ENCODE results near the gene GGA2.

DNA sequence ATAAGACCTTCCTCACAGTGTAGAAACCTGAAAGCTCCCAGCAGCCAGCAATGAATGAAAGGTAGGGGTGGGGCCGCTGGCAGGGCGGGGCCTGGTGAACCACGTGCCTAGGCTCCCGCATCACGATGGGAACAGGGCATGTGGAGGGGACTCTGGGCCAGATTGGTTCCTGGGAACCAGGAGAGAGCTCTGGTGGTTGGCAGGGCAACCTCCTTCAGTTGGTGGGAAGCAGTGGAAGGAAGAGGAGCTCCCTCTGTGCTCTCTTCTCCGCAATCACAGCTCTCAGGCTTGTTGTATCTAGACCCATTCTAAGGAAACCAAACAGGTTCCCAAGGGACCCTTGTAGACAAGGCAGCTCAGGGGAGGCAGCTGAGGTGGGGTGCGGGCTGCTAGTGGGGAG, 10.5 kb downstream of the GGA2 start:
- no peak for TF ChIP-seq ZNF221 (tag by site-specific recombination; IDR thresholded peaks at IDR 0.05; ENCODE audit: borderline replicate concordance)
- no peak for TF ChIP-seq ZNF311 (tag by site-specific recombination; IDR thresholded peaks at IDR 0.05; ENCODE audit: borderline replicate concordance)
- TF ChIP-seq ZNF174 (tag by site-specific recombination; IDR thresholded peaks at IDR 0.05), result no peak
- no peak for TF ChIP-seq YY1 (tag by site-specific recombination; IDR thresholded peaks at IDR 0.05)
- TF ChIP-seq, protein P1, sequence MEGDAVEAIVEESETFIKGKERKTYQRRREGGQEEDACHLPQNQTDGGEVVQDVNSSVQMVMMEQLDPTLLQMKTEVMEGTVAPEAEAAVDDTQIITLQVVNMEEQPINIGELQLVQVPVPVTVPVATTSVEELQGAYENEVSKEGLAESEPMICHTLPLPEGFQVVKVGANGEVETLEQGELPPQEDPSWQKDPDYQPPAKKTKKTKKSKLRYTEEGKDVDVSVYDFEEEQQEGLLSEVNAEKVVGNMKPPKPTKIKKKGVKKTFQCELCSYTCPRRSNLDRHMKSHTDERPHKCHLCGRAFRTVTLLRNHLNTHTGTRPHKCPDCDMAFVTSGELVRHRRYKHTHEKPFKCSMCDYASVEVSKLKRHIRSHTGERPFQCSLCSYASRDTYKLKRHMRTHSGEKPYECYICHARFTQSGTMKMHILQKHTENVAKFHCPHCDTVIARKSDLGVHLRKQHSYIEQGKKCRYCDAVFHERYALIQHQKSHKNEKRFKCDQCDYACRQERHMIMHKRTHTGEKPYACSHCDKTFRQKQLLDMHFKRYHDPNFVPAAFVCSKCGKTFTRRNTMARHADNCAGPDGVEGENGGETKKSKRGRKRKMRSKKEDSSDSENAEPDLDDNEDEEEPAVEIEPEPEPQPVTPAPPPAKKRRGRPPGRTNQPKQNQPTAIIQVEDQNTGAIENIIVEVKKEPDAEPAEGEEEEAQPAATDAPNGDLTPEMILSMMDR (tag by site-specific recombination; IDR thresholded peaks at IDR 0.05), result no peak
- TF ChIP-seq KLF10 (tag by site-specific recombination; IDR thresholded peaks at IDR 0.05), result no peak
- TF ChIP-seq, protein P2, sequence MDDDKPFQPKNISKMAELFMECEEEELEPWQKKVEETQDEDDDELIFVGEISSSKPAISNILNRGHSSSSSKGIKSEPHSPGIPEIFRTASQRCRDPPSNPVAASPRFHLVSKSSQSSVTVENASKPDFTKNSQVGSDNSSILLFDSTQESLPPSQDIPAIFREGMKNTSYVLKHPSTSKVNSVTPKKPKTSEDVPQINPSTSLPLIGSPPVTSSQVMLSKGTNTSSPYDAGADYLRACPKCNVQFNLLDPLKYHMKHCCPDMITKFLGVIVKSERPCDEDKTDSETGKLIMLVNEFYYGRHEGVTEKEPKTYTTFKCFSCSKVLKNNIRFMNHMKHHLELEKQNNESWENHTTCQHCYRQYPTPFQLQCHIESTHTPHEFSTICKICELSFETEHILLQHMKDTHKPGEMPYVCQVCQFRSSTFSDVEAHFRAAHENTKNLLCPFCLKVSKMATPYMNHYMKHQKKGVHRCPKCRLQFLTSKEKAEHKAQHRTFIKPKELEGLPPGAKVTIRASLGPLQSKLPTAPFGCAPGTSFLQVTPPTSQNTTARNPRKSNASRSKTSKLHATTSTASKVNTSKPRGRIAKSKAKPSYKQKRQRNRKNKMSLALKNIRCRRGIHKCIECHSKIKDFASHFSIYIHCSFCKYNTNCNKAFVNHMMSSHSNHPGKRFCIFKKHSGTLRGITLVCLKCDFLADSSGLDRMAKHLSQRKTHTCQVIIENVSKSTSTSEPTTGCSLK (tag by site-specific recombination; IDR thresholded peaks at IDR 0.05), result no peak
- TF ChIP-seq, protein P3, sequence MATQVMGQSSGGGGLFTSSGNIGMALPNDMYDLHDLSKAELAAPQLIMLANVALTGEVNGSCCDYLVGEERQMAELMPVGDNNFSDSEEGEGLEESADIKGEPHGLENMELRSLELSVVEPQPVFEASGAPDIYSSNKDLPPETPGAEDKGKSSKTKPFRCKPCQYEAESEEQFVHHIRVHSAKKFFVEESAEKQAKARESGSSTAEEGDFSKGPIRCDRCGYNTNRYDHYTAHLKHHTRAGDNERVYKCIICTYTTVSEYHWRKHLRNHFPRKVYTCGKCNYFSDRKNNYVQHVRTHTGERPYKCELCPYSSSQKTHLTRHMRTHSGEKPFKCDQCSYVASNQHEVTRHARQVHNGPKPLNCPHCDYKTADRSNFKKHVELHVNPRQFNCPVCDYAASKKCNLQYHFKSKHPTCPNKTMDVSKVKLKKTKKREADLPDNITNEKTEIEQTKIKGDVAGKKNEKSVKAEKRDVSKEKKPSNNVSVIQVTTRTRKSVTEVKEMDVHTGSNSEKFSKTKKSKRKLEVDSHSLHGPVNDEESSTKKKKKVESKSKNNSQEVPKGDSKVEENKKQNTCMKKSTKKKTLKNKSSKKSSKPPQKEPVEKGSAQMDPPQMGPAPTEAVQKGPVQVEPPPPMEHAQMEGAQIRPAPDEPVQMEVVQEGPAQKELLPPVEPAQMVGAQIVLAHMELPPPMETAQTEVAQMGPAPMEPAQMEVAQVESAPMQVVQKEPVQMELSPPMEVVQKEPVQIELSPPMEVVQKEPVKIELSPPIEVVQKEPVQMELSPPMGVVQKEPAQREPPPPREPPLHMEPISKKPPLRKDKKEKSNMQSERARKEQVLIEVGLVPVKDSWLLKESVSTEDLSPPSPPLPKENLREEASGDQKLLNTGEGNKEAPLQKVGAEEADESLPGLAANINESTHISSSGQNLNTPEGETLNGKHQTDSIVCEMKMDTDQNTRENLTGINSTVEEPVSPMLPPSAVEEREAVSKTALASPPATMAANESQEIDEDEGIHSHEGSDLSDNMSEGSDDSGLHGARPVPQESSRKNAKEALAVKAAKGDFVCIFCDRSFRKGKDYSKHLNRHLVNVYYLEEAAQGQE (tag by site-specific recombination; IDR thresholded peaks at IDR 0.05), result no peak
- no peak for TF ChIP-seq ZNF121 (tag by site-specific recombination; IDR thresholded peaks at IDR 0.05)
- TF ChIP-seq ATF2 (tag by site-specific recombination; IDR thresholded peaks at IDR 0.05; ENCODE audit: low read depth), result no peak
- TF ChIP-seq ZNF792 (tag by site-specific recombination; IDR thresholded peaks at IDR 0.05), result no peak
- no peak for TF ChIP-seq ZNF138 (tag by site-specific recombination; IDR thresholded peaks at IDR 0.05; ENCODE audit: borderline replicate concordance)

All from HEK293 (cell line).